ENCODE results near the gene PGPEP1. TPM values are rescaled to one million over a fixed set of nuclear protein-coding genes. Genes with fewer than 3 reads are reported as not detected.

PGPEP1 gene
- total RNA-seq, 1 experiment from 2014 or later: 6.5 TPM

GRCh38 chr19:18393836-18394235 is 53.4 kb downstream of the PGPEP1 start:
- H3K4me3 Mint-ChIP-seq (ENCODE audit: unreplicated experiment): no peak overlapping the region
- no TSS peak for BruUV-seq (replicated peaks)
- ChIA-PET POLR2A (no interaction called here), CTCF (interaction anchor here (0.6 to 1.2 kb wide), 3 partner anchors 17 to 50 kb away, joined by 3 to 4 read pairs (median 3); no protein-coding TSS in a partner anchor)
- H3K9me3 Mint-ChIP-seq (ENCODE audit: unreplicated experiment): no peaks in the 10 kb centered on the region
- peaks cover 22% of the 10 kb centered on the region for H3K36me3 Mint-ChIP-seq (ENCODE audit: insufficient read depth, unreplicated experiment)
- TF ChIP-seq CTCF (IDR thresholded peaks at IDR 0.05; ENCODE audit: unreplicated experiment): no peak
- no peaks in the 10 kb centered on the region for H3K27me3 Mint-ChIP-seq (ENCODE audit: insufficient read depth, unreplicated experiment)
- DNase-seq (ENCODE audit: unreplicated experiment): no peak
- H3K27ac Mint-ChIP-seq (ENCODE audit: low read depth, unreplicated experiment): no peak overlapping the region
- intact Hi-C loops (cut with micrococcal nuclease): no loop called here
- peaks cover 12% of the 10 kb centered on the region for H3K4me1 Mint-ChIP-seq (ENCODE audit: insufficient read depth, unreplicated experiment)

- CTCF ChIA-PET: interaction anchor here (0.7 to 1.0 kb wide), 3 partner anchors 11 to 43 kb away, joined by 3 read pairs; partner anchors contain the start of gene GDF15
- BruUV-seq (replicated peaks): no TSS peak
- intact Hi-C loops (cut with micrococcal nuclease): no loop called here
- no peak for DNase-seq (ENCODE audit: unreplicated experiment)
- TF ChIP-seq CTCF (IDR thresholded peaks at IDR 0.05; ENCODE audit: unreplicated experiment): no peak
- H3K36me3 Mint-ChIP-seq (ENCODE audit: insufficient read depth, unreplicated experiment): no peaks in the 10 kb centered on the region
- H3K27me3 Mint-ChIP-seq (ENCODE audit: insufficient read depth, unreplicated experiment): no peaks in the 10 kb centered on the region
- H3K9me3 Mint-ChIP-seq (ENCODE audit: unreplicated experiment): no peaks in the 10 kb centered on the region
- POLR2A ChIA-PET: interaction anchor here (0.5 kb wide), 1 partner anchor 74 kb away, joined by 3 read pairs; the partner anchor contains the start of gene LSM4
- H3K4me3 Mint-ChIP-seq (ENCODE audit: unreplicated experiment): no peak overlapping the region
- peaks cover 6% of the 10 kb centered on the region for H3K4me1 Mint-ChIP-seq (ENCODE audit: insufficient read depth, unreplicated experiment)
- H3K27ac Mint-ChIP-seq (ENCODE audit: low read depth, unreplicated experiment): no peak overlapping the region
These were observed 56.3 kb downstream of the PGPEP1 start for GRCh38 chr19:18396471-18397241.

GRCh38 chr19:18397242-18398202 is 57.1 kb downstream of the PGPEP1 start, which contains the start of gene LRRC25:
Gene LRRC25 (minus strand): TSS chr19:18397622. CDS start chr19:18396963, 659 bp downstream.
- H3K4me3 Mint-ChIP-seq (ENCODE audit: unreplicated experiment): no peak within 1 kb of the TSS
- peaks cover 10% of the 10 kb centered on the region for H3K4me1 Mint-ChIP-seq (ENCODE audit: insufficient read depth, unreplicated experiment)
- intact Hi-C loops (cut with micrococcal nuclease): no loop called here
- H3K36me3 Mint-ChIP-seq (ENCODE audit: insufficient read depth, unreplicated experiment): no peaks in the 10 kb centered on the region
- no peak for DNase-seq (ENCODE audit: unreplicated experiment)
- no peak within 1 kb of the TSS for H3K27ac Mint-ChIP-seq (ENCODE audit: low read depth, unreplicated experiment)
- BruUV-seq (replicated peaks): no TSS peak
- ChIA-PET POLR2A (interaction anchor here (0.7 kb wide), 1 partner anchor 8 kb away, joined by 3 read pairs; no protein-coding TSS in a partner anchor), CTCF (interaction anchor here (0.7 to 1.6 kb wide), 5 partner anchors 9 to 69 kb away, joined by 3 to 10 read pairs (median 4); no protein-coding TSS in a partner anchor)
- no peaks in the 10 kb centered on the region for H3K9me3 Mint-ChIP-seq (ENCODE audit: unreplicated experiment)
- no peaks in the 10 kb centered on the region for H3K27me3 Mint-ChIP-seq (ENCODE audit: insufficient read depth, unreplicated experiment)
- TF ChIP-seq CTCF (IDR thresholded peaks at IDR 0.05; ENCODE audit: unreplicated experiment): no peak
